Prostate gland (tissue), 2 donors: ENCODE results near the gene RPS14. TPM values are rescaled to one million over a fixed set of nuclear protein-coding genes. Genes with fewer than 3 reads are reported as not detected.

Experiments
- DNase-seq: peaks from one replicate; pipeline ENCODE4 v3.0.0-alpha.2; 2019; ENCODE audit warnings: low spot score
- H3K27ac ChIP-seq, 2 donors: fragments of 200-600 bp; sonication (generic); 2 replicates each; pipeline ENCODE4 v1.5.1; 2017 to 2019
- H3K27me3 ChIP-seq: fragments of 200-600 bp; sonication (generic); replicated peaks from 2 replicates; pipeline ENCODE4 v1.5.1; 2019; ENCODE audit not compliant: insufficient read depth
- H3K36me3 ChIP-seq, 2 donors: fragments of 200-600 bp; sonication (generic); 1 replicate in 1 of 2; 2 replicates in 1 of 2; pipeline versions ENCODE4 v1.5.1 to v1.8.1; 2017 to 2019
- H3K4me1 ChIP-seq: fragments of 200-600 bp; sonication (generic); replicated peaks from 2 replicates; pipeline ENCODE4 v1.5.1; 2019
- H3K4me3 ChIP-seq, 2 donors: fragments of 200-600 bp; sonication (generic); 2 replicates each; pipeline ENCODE4 v1.5.1; 2017 to 2019
- H3K9me3 ChIP-seq: fragments of 200-600 bp; sonication (generic); 2 replicates; pipeline ENCODE4 v1.5.1; 2017
- POLR2A ChIP-seq: fragments of 450-650 bp; IDR thresholded peaks from one replicate; pipeline ENCODE4 v1.6.1; 2016; ENCODE audit warnings: antibody characterized with exemption, mild to moderate bottlenecking
- POLR2AphosphoS5 ChIP-seq: sonication (generic); formaldehyde crosslinking; IDR thresholded peaks from one replicate; pipeline ENCODE4 v1.6.1; 2017; ENCODE audit warnings: antibody characterized with exemption
- WGBS: methylation state at CpG from one replicate; pipeline ENCODE4 v1.1.5; 2018; 5-methylcytosine and 5-hydroxymethylcytosine counted together
- intact Hi-C: fragments of 100-400 bp; cut with DNase I; formaldehyde crosslinking; loops from one replicate; pipeline ENCODE4 v1.14.2; 2022
- total RNA-seq, 2 donors: library from RNA; depleted of rRNA; stranded (reverse); fragments of >200 nt; gene quantifications; one replicate each; pipeline ENCODE4 v1.1.0, GENCODE V29; 2016
- TF ChIP-seq, protein P1 (sequence below), 4 experiments: fragments of 200-600 bp in 2 of 4; fragments of 450-650 bp in 2 of 4; sonication (generic) in 2 of 4; IDR thresholded peaks; 1 replicate in 3 of 4; 2 replicates in 1 of 4; pipeline ENCODE4 v1.5.1; 2016 to 2019; ENCODE audit warnings: antibody characterized with exemption in 4 of 4, mild to moderate bottlenecking in 2 of 4, moderate library complexity in 2 of 4

The RPS14 gene
- total RNA-seq, 2 donors from 2014 or later: 1,708 to 3,672 TPM

DNA sequence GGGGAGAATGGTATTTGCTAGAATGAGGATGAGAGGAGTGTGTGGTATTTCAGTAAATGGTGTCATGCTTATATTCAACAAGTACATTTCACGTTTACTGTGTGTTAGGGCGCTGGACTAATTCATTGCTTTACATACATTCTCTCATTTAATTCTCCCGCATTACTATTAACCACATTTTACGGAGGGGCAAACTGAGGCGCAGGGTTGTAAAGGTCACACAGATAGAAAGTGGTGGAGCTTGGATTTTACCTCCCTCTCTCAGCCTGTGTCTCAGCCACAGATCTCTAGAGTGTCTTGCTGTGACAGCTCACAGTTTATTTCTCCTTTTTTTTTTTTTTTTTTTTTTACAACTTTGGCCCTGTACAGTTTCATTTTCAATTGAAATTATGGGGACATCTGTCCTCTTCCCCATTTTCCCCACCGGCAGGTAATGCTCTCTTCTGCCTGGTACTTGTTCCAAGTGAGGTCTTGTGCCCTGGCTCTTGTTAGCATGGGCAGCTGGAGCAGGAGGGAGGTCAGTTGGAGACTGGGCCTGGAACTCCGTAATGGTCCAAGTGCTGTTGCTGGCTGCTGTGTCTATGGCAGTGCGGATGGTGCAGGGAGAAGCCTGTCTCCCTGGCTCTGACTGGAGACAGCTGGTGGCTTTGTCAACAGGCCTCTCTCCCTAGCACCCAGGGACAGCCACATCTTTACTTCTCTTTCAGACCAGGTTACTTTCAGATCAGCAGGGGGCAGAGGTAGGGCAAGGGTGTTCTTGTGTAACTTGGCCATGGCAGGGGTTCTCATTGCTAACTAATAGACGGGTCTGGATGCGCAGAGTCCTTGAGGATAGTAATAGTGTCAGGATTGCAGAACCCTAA, 37.9 kb upstream of the RPS14 start:
- Histone ChIP-seq H3K27me3 (no peaks in the 10 kb centered on the region), H3K36me3 (no peaks in the 10 kb centered on the region), H3K9me3 (no peaks in the 10 kb centered on the region), H3K4me3 (peak overlapping the region; percentile 94 to 98), H3K4me1 (peaks cover 17% of the 10 kb centered on the region), H3K27ac (peak overlapping the region; percentile 92 to 93)
- TF ChIP-seq POLR2A: no peak
- TF ChIP-seq, protein P1, sequence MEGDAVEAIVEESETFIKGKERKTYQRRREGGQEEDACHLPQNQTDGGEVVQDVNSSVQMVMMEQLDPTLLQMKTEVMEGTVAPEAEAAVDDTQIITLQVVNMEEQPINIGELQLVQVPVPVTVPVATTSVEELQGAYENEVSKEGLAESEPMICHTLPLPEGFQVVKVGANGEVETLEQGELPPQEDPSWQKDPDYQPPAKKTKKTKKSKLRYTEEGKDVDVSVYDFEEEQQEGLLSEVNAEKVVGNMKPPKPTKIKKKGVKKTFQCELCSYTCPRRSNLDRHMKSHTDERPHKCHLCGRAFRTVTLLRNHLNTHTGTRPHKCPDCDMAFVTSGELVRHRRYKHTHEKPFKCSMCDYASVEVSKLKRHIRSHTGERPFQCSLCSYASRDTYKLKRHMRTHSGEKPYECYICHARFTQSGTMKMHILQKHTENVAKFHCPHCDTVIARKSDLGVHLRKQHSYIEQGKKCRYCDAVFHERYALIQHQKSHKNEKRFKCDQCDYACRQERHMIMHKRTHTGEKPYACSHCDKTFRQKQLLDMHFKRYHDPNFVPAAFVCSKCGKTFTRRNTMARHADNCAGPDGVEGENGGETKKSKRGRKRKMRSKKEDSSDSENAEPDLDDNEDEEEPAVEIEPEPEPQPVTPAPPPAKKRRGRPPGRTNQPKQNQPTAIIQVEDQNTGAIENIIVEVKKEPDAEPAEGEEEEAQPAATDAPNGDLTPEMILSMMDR (IDR thresholded peaks at IDR 0.05): peak in 2 of 4 experiments; percentile 18 to 30
- intact Hi-C loops: loop anchor here (5.0 kb wide), 1 partner anchor 35 kb away; no protein-coding TSS in a partner anchor
- 25% methylated on average over 10 of the region's 10 CpGs for WGBS
- peak; percentile 31 for DNase-seq

DNA sequence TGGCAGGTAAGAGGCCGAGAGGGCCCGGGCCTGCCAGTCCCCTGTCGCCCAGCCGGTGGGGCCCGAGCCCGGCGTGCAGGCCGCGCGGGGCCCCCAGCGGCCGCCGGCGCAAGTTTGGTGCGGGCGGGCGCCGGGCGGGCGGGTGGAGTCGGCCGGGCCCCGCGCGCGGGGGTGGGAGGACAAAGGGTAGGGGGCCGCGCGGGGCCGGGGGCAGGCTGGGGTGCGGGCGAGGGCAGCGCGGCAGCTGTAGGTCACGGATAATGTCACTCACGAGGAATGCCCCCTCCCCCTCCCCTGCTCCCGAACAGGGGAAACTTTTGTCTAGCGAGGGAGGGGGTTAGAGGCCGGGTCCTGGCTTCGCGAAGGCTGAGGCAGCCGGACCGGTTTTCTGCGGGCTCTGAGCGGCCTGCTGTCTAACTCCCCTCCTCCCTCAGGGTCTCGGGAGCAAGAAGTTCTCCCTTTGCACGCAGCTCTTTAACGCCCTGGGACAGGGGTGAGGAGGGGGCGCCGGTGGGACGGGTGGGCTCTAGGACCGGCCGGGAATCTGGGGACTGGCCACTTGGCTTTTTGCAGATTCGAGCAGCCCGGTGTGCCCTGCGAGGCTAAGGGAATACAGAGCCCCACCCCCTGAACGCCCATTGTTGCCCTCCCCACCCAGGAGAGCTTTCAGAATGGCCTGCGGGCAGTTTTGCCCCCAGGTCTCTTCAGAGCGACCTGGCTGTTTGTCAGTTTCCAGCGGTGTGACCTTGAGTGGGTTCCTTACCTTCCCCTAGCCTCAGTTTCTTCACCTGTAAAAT, 37.1 kb upstream of the RPS14 start:
- peak overlapping the region; percentile 92 to 93 for H3K27ac ChIP-seq
- DNase-seq: peak; percentile 73
- WGBS: under 1% methylated on average over 57 of the region's 60 CpGs
- H3K9me3 ChIP-seq: no peaks in the 10 kb centered on the region
- peaks cover 17% of the 10 kb centered on the region for H3K4me1 ChIP-seq
- intact Hi-C loops: loop anchor here (5.0 kb wide), 1 partner anchor 36 kb away; no protein-coding TSS in a partner anchor
- peak overlapping the region; percentile 94 to 98 for H3K4me3 ChIP-seq
- H3K36me3 ChIP-seq: no peaks in the 10 kb centered on the region
- TF ChIP-seq, protein P1 (IDR thresholded peaks at IDR 0.05): peak in 1 of 4 experiments; percentile 21
- no peak for TF ChIP-seq POLR2A
- peak; percentile 9 for TF ChIP-seq POLR2AphosphoS5
- H3K27me3 ChIP-seq: no peaks in the 10 kb centered on the region

DNA sequence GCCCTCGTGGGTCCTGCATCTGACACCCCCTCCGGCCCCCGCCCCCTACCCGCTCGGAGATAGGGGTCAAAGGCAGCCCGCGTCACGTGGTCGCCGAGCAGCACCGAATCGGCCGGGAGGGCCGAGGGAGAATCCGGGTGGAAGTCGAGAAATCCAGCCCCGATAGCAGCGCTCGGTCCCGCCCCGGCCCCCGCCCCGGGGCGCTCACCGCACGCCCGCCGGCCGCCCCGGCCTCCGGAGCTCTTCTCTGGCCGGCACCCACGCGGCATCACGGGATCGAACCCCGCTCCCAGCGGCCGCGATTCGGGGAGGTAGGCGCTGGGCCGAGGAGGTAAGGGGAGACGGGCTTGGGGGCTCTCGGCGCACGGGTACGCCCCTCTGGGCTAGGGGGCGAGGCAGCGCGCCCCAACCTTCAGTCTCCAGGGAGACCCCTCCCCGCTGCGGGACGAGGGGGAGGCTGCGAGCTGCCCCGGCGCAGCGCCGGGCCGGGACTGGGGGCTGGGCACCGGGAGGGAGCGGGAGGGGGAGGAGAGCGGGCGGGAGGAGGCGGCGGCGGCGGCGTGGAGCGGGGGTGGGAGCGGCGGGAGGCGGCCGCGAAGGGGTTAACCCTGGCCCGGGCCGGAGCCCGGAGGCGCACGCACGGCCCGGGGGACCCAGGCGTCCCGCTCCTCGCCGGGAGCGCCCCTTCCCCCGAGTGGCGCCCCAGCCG, 36.3 kb upstream of the RPS14 start:
- Histone ChIP-seq H3K27me3 (no peaks in the 10 kb centered on the region), H3K4me1 (peaks cover 17% of the 10 kb centered on the region), H3K4me3 (peak overlapping the region; percentile 94 to 98), H3K36me3 (no peaks in the 10 kb centered on the region), H3K9me3 (no peaks in the 10 kb centered on the region), H3K27ac (peak overlapping the region; percentile 92 to 93)
- peak; percentile 49 for DNase-seq
- TF ChIP-seq POLR2AphosphoS5 (no peak), POLR2A (peak; percentile 51)
- under 1% methylated on average over 44 of the region's 90 CpGs for WGBS
- intact Hi-C loops: loop anchor here (5.0 kb wide), 1 partner anchor 36 kb away; no protein-coding TSS in a partner anchor

DNA sequence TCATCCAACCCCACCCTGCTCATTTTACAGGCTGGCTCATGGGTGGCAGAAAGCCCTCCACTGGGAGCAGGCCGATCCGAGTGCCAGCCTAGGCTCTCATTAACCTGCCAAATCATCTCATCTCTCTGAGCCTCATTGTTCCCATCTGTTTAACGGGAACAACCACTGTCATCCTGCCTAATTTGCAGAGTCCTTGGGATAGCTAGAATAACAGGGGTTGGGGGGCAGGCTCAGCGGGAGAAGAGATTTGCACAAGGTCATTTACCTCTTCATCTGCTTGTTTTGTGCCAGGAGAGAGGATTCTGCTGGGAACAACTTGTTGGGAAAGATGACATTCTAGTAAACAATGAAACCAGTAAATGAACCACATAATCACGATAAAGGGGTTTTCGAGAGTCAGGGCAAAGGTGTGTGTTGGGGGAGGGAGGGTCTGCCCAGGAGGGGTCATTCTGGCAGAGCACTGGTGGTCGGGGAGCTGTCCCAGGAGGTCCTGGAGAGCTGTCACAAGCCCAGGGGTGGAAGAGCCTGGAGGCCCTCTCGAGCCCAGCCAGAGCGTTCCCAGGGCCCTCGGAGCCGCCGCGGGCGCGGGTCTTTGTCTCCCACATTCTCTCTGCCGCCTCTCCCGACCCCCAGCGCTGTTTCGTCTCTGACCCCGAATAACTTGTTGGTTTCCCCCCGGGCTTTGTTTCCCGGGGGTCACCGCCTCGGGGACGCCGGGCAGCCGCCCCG, 35.6 kb upstream of the RPS14 start:
- H3K27me3 ChIP-seq: no peaks in the 10 kb centered on the region
- intact Hi-C loops: loop anchor here (5.0 kb wide), 1 partner anchor 37 kb away; no protein-coding TSS in a partner anchor
- no peaks in the 10 kb centered on the region for H3K9me3 ChIP-seq
- H3K4me1 ChIP-seq: peaks cover 11% of the 10 kb centered on the region
- WGBS: 7% methylated on average over 28 of the region's 28 CpGs
- no peak for DNase-seq
- TF ChIP-seq, protein P1 (IDR thresholded peaks at IDR 0.05): no peak
- TF ChIP-seq POLR2A: no peak
- TF ChIP-seq POLR2AphosphoS5: no peak
- H3K4me3 ChIP-seq: peak overlapping the region; percentile 94 to 98
- H3K27ac ChIP-seq: peak overlapping the region; percentile 92 to 93
- no peaks in the 10 kb centered on the region for H3K36me3 ChIP-seq
